T47D (cell line): ENCODE data around the gene UROD.

ENCODE experiments used
- DNase-seq, 2 experiments: peaks; one replicate each; pipeline versions ENCODE4 v3.0.0 to v3.0.0-alpha.2; 2011 to 2012; ENCODE audit warnings: low read depth in 1 of 2, low spot score in 1 of 2
- JUND ChIP-seq: IDR thresholded peaks from 2 replicates; pipeline ENCODE4 v1.6.1; 2012; ENCODE audit warnings: low read depth
- in situ Hi-C: cut with HindIII; loops from 2 replicates; pipeline ENCODE4 v1.10.0; 2016; ENCODE audit warnings: low sequenced_read_pairs, low pct_unique_long_range_greater_than_20kb

UROD gene

GRCh38 chr1:45012639-45013278 is 705 bp downstream of the UROD start:
- in situ Hi-C loops, result no loop called here
- no peak for TF ChIP-seq JUND
- peak in 1 of 2 experiments; percentile 53 for DNase-seq

GRCh38 chr1:45013551-45014209 is 1.6 kb downstream of the UROD start:
- in situ Hi-C loops, result no loop called here
- DNase-seq, result no peak
- no peak for TF ChIP-seq JUND

GRCh38 chr1:45014321-45015028 is 2.4 kb downstream of the UROD start:
- in situ Hi-C loops, result no loop called here
- no peak for TF ChIP-seq JUND
- peak in 1 of 2 experiments; percentile 77 for DNase-seq

- in situ Hi-C loops, result no loop called here
- no peak for DNase-seq
- TF ChIP-seq JUND, result no peak
Measured at GRCh38 chr1:45015683-45016082, 3.6 kb downstream of the UROD start.

- no peak for DNase-seq
- TF ChIP-seq JUND, result no peak
- in situ Hi-C loops, result no loop called here
Measured at GRCh38 chr1:45016090-45016697, 4.1 kb downstream of the UROD start.

GRCh38 chr1:45016767-45017166 is 4.7 kb downstream of the UROD start:
- in situ Hi-C loops, result no loop called here
- DNase-seq, result no peak

GRCh38 chr1:45018599-45019230 is 6.7 kb downstream of the UROD start:
- no peak for TF ChIP-seq JUND
- in situ Hi-C loops, result no loop called here
- DNase-seq, result peak in 1 of 2 experiments; percentile 84

More at GRCh38 chr1:45016767-45017166, 4.7 kb downstream of the UROD start:
- TF ChIP-seq JUND, result no peak

GRCh38 chr1:45023663-45024062 is 11.6 kb downstream of the UROD start:
- no peak for DNase-seq
- in situ Hi-C loops, result no loop called here

GRCh38 chr1:45026446-45026845 is 14.4 kb downstream of the UROD start:
- TF ChIP-seq JUND, result no peak
- no peak for DNase-seq
- in situ Hi-C loops, result no loop called here

More at GRCh38 chr1:45023663-45024062, 11.6 kb downstream of the UROD start:
- no peak for TF ChIP-seq JUND

GRCh38 chr1:45032837-45033236 is 20.8 kb downstream of the UROD start:
- in situ Hi-C loops, result no loop called here
- no peak for TF ChIP-seq JUND
- no peak for DNase-seq

- no peak for TF ChIP-seq JUND
- DNase-seq, result no peak
- in situ Hi-C loops, result no loop called here
Measured at GRCh38 chr1:45033356-45033755, 21.3 kb downstream of the UROD start.

GRCh38 chr1:45035631-45036301 is 23.7 kb downstream of the UROD start:
- no peak for TF ChIP-seq JUND
- DNase-seq, result no peak
- in situ Hi-C loops, result no loop called here
